Keratinocyte (primary cell): ENCODE data around the gene SNX19. TPM values are rescaled to one million over a fixed set of nuclear protein-coding genes. Genes with fewer than 3 reads are reported as not detected.
"Not testable (repeated sequence)": the region's sequence is repeated elsewhere in the genome, so short reads cannot be mapped to it uniquely, and the experiment has no call there.

Experiments used
- DNase-seq: peaks from one replicate; pipeline ENCODE4 v3.0.0-alpha.2; 2011; ENCODE audit warnings: low read depth, missing footprints, low spot score
- FAIRE-seq: peaks from 2 replicates; lab custom pipeline; 2011; peaks lifted over from hg19 to GRCh38; lab: Jason Lieb, UNC
- H2AFZ ChIP-seq: 2 replicates; pipeline ENCODE4 v1.6.0; 2012; ENCODE audit warnings: low read length, control low read depth, inconsistent platforms; ENCODE audit not compliant: control insufficient read depth
- H3K27ac ChIP-seq: 2 replicates; pipeline ENCODE4 v1.5.1; 2011; ENCODE audit warnings: low read length; ENCODE audit not compliant: control insufficient read depth, insufficient read depth
- H3K27me3 ChIP-seq: 3 replicates; pipeline ENCODE4 v1.6.0; 2011; ENCODE audit warnings: low read length; ENCODE audit not compliant: control insufficient read depth, insufficient read depth; ENCODE audit errors: extremely low read depth
- H3K36me3 ChIP-seq, 2 experiments: 2 replicates in 1 of 2; 3 replicates in 1 of 2; pipeline ENCODE4 v1.5.1; 2011; ENCODE audit warnings: low read length in 2 of 2, mild to moderate bottlenecking in 1 of 2; ENCODE audit not compliant: control insufficient read depth in 2 of 2, insufficient read depth in 2 of 2; ENCODE audit errors: extremely low read depth in 1 of 2
- H3K4me1 ChIP-seq: 3 replicates; pipeline ENCODE4 v1.5.1; 2011; ENCODE audit warnings: low read length; ENCODE audit not compliant: control insufficient read depth, insufficient read depth; ENCODE audit errors: extremely low read depth
- H3K4me2 ChIP-seq: 3 replicates; pipeline ENCODE4 v1.6.0; 2011; ENCODE audit warnings: low read depth, low read length; ENCODE audit not compliant: control insufficient read depth, insufficient read depth; ENCODE audit errors: extremely low read depth
- H3K4me3 ChIP-seq, 3 experiments: fragments of 200-600 bp in 1 of 3; sonication (generic) in 1 of 3; 2 replicates in 2 of 3; 3 replicates in 1 of 3; pipeline ENCODE4 v1.5.1; 2011 to 2016; ENCODE audit warnings: low read length in 3 of 3, mild to moderate bottlenecking in 3 of 3, control low read depth in 2 of 3, inconsistent platforms in 1 of 3, low read depth in 1 of 3, mixed read lengths in 1 of 3, mixed run types in 1 of 3, moderate library complexity in 1 of 3; ENCODE audit not compliant: control insufficient read depth in 2 of 3, insufficient read depth in 2 of 3; ENCODE audit errors: extremely low read depth in 1 of 3
- H3K79me2 ChIP-seq: 2 replicates; pipeline ENCODE4 v1.6.0; 2012; ENCODE audit warnings: low read length; ENCODE audit not compliant: control insufficient read depth, insufficient read depth
- H3K9ac ChIP-seq: 3 replicates; pipeline ENCODE4 v1.6.0; 2011; ENCODE audit warnings: low read length; ENCODE audit not compliant: control insufficient read depth, insufficient read depth; ENCODE audit errors: extremely low read depth
- H3K9me1 ChIP-seq: 3 replicates; pipeline ENCODE4 v1.6.0; 2011; ENCODE audit warnings: low read length; ENCODE audit not compliant: control insufficient read depth, insufficient read depth; ENCODE audit errors: extremely low read depth
- H3K9me3 ChIP-seq: 2 replicates; pipeline ENCODE4 v1.5.1; 2012; ENCODE audit warnings: low read depth, low read length; ENCODE audit not compliant: control insufficient read depth
- H4K20me1 ChIP-seq: 3 replicates; pipeline ENCODE4 v1.6.0; 2011; ENCODE audit warnings: low read length; ENCODE audit not compliant: control insufficient read depth, insufficient read depth; ENCODE audit errors: extremely low read depth
- EZH2 ChIP-seq: IDR thresholded peaks from one replicate; pipeline ENCODE4 v1.6.1; 2012; ENCODE audit warnings: inconsistent platforms, mild to moderate bottlenecking, low read length, moderate library complexity
- dilution Hi-C: fragments of 300-500 bp; cut with MboI; formaldehyde crosslinking; loops from one replicate; pipeline ENCODE4 v1.7.0; 2020; ENCODE audit warnings: low sequenced_read_pairs; ENCODE audit not compliant: extremely low pct_ligation_motif_present
- polyA plus RNA-seq, 5 experiments: library from polyadenylated mRNA; depleted of rRNA in 3 of 5; stranded (reverse) in 3 of 5; stranded (forward) in 1 of 5; unstranded in 1 of 5; fragments of >200 nt; gene quantifications; 1 replicate in 1 of 5; 2 replicates in 3 of 5; 3 replicates in 1 of 5; pipeline versions ENCODE4 v1.2.1 to v1.2.3, GENCODE V29; 2011 to 2012; ENCODE audit warnings: missing spikeins in 2 of 5, low read depth in 1 of 5, low replicate concordance in 1 of 5
- TF ChIP-seq, protein P1 (sequence below), 3 experiments: IDR thresholded peaks in 1 of 3; conservative IDR thresholded peaks in 1 of 3; optimal IDR thresholded peaks in 1 of 3; 2 replicates in 2 of 3; 3 replicates in 1 of 3; pipeline versions ENCODE3 to v1.5.1; 2011; ENCODE audit warnings: low read length in 3 of 3, mild to moderate bottlenecking in 3 of 3, moderate library complexity in 2 of 3, control low read depth in 1 of 3, inconsistent platforms in 1 of 3; ENCODE audit not compliant: insufficient read depth in 2 of 3; ENCODE audit errors: extremely low read depth in 1 of 3

The SNX19 gene
- polyA plus RNA-seq, 1 donor (not counting 4 experiments of a cell fraction or from before 2014, with no cell fraction given) = 29.1 TPM

DNA sequence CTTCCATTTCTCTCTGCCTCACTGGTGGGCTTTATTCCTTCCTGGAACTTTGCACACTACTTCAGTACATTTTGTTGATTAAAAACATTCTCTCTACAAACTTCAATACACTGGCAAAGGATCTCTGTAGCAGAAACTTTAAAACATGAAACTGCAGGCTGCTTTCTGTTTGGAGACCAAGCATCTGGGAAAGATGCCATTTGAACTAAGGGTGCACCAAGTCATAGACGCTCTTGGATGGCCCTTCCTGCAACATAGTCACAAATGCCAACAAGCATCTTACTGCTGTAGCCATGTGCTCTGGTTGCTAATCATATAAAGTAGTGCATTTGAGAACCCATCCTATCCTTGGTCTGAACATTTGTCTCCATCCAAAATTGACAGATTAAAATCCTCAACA lies 56.4 kb downstream of the SNX19 start:
- peak; percentile 5 for FAIRE-seq
- no peak overlapping the region for H3K27ac ChIP-seq
- H3K9ac ChIP-seq = no peak overlapping the region
- no peaks in the 10 kb centered on the region for H3K9me1 ChIP-seq
- peaks cover 0 to 1% of the 10 kb centered on the region in 2 experiments for H3K36me3 ChIP-seq
- dilution Hi-C loops = no loop called here
- H2AFZ ChIP-seq = no peak overlapping the region
- no peaks in the 10 kb centered on the region for H3K27me3 ChIP-seq
- no peaks in the 10 kb centered on the region for H3K9me3 ChIP-seq
- no peak overlapping the region for H3K4me2 ChIP-seq
- no peak for DNase-seq
- H3K4me3 ChIP-seq = no peak overlapping the region
- H3K79me2 ChIP-seq = no peaks in the 10 kb centered on the region
- H4K20me1 ChIP-seq = no peaks in the 10 kb centered on the region
- no peak for TF ChIP-seq EZH2
- TF ChIP-seq, protein P1, sequence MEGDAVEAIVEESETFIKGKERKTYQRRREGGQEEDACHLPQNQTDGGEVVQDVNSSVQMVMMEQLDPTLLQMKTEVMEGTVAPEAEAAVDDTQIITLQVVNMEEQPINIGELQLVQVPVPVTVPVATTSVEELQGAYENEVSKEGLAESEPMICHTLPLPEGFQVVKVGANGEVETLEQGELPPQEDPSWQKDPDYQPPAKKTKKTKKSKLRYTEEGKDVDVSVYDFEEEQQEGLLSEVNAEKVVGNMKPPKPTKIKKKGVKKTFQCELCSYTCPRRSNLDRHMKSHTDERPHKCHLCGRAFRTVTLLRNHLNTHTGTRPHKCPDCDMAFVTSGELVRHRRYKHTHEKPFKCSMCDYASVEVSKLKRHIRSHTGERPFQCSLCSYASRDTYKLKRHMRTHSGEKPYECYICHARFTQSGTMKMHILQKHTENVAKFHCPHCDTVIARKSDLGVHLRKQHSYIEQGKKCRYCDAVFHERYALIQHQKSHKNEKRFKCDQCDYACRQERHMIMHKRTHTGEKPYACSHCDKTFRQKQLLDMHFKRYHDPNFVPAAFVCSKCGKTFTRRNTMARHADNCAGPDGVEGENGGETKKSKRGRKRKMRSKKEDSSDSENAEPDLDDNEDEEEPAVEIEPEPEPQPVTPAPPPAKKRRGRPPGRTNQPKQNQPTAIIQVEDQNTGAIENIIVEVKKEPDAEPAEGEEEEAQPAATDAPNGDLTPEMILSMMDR (optimal IDR thresholded peaks at IDR 0.05 in 1 of 3, IDR thresholded peaks at IDR 0.05 in 1 of 3, conservative IDR thresholded peaks at IDR 0.05 in 1 of 3; ENCODE audit: extremely low read depth in 1 of 3, insufficient read depth in 2 of 3, low read length in 3 of 3) = no peak
- H3K4me1 ChIP-seq = no peaks in the 10 kb centered on the region

DNA sequence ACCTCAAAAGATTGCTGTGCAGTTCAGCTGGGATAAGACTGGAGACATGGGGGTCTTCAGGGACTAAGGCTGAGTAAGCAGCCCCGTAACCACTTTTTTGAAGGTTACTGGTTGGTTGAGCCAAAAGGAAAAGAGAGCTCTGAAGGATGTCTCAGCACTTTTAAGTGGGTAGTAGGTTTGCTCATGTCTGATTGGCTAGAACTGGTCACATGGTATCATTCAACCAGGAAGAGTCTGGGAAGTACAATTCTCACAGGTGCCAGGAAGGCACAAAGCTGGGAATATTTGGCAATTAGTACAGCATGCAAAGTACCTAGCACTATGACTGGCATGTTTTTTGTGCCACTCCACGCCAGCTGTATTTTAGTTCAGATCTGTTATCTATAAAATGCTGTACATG lies 58.1 kb downstream of the SNX19 start:
- H2AFZ ChIP-seq = no peak overlapping the region
- no peak for FAIRE-seq
- H3K9me1 ChIP-seq = no peaks in the 10 kb centered on the region
- H3K27me3 ChIP-seq = no peaks in the 10 kb centered on the region
- H3K4me3 ChIP-seq = no peak overlapping the region
- dilution Hi-C loops = no loop called here
- peaks cover 0 to 1% of the 10 kb centered on the region in 2 experiments for H3K36me3 ChIP-seq
- TF ChIP-seq, protein P1 (optimal IDR thresholded peaks at IDR 0.05 in 1 of 3, IDR thresholded peaks at IDR 0.05 in 1 of 3, conservative IDR thresholded peaks at IDR 0.05 in 1 of 3; ENCODE audit: extremely low read depth in 1 of 3, insufficient read depth in 2 of 3, low read length in 3 of 3) = no peak
- TF ChIP-seq EZH2 = no peak
- H3K4me1 ChIP-seq = no peaks in the 10 kb centered on the region
- no peak for DNase-seq
- no peaks in the 10 kb centered on the region for H3K9me3 ChIP-seq
- no peak overlapping the region for H3K27ac ChIP-seq
- H3K9ac ChIP-seq = no peak overlapping the region
- H4K20me1 ChIP-seq = no peaks in the 10 kb centered on the region
- H3K4me2 ChIP-seq = no peak overlapping the region
- H3K79me2 ChIP-seq = no peaks in the 10 kb centered on the region

DNA sequence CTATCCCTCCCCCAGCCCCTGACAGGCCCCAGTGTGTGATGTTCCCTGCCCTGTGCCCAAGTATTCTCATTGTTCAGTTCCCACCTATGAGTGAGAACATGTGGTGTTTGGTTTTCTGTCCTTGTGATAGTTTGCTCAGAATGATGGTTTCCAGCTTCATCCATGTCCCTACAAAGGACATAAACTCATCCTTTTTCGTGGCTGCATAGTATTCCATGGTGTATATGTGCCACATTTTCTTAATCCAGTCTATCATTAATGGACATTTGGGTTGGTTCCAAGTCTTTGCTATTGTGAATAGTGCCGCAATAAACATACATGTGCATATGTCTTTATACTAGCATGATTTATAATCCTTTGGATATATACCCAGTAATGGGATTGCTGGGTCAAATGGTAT lies 60.6 kb downstream of the SNX19 start:
- H3K4me2 ChIP-seq, H2AFZ ChIP-seq, H3K27me3 ChIP-seq, dilution Hi-C loops, H3K4me3 ChIP-seq, H3K9me3 ChIP-seq, DNase-seq, H3K9me1 ChIP-seq, H3K4me1 ChIP-seq, H3K36me3 ChIP-seq, H3K79me2 ChIP-seq, H4K20me1 ChIP-seq, FAIRE-seq, H3K27ac ChIP-seq, H3K9ac ChIP-seq: not testable (repeated sequence)
